GM12874 (cell line): ENCODE data around the gene SPANXB1.
"Not testable (repeated sequence)": the region's sequence is repeated elsewhere in the genome, so short reads cannot be mapped to it uniquely, and the experiment has no call there.

Experiments used
- TF ChIP-seq, protein P1 (sequence below): IDR thresholded peaks from 2 replicates; pipeline ENCODE4 v1.5.1; 2011; ENCODE audit warnings: low read depth, mild to moderate bottlenecking, control low read depth, low read length, moderate library complexity; ENCODE audit not compliant: insufficient read depth

Gene SPANXB1, protein sequence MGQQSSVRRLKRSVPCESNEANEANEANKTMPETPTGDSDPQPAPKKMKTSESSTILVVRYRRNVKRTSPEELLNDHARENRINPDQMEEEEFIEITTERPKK

DNA sequence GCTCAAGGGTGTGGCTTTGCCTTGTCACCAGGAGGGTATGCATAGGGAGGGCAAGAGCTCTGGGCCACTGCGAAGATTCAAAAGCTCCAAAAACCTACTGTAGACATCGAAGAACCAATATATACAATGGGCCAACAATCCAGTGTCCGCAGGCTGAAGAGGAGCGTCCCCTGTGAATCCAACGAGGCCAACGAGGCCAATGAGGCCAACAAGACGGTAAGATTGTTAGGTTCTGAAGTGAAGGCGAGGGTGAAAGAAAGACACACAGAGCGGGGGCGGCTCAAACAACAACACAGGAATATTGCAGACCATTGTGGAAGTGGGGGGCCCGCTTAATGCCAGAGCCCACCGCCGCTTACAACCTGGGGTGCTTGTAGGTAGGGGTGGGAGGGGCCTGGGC lies at the start of gene SPANXB1:
TSS of gene SPANXB1 (plus strand) at position 27 of the 400 bp plus-strand sequence. CDS start at position 127, 100 bp downstream.
- TF ChIP-seq, protein P1, sequence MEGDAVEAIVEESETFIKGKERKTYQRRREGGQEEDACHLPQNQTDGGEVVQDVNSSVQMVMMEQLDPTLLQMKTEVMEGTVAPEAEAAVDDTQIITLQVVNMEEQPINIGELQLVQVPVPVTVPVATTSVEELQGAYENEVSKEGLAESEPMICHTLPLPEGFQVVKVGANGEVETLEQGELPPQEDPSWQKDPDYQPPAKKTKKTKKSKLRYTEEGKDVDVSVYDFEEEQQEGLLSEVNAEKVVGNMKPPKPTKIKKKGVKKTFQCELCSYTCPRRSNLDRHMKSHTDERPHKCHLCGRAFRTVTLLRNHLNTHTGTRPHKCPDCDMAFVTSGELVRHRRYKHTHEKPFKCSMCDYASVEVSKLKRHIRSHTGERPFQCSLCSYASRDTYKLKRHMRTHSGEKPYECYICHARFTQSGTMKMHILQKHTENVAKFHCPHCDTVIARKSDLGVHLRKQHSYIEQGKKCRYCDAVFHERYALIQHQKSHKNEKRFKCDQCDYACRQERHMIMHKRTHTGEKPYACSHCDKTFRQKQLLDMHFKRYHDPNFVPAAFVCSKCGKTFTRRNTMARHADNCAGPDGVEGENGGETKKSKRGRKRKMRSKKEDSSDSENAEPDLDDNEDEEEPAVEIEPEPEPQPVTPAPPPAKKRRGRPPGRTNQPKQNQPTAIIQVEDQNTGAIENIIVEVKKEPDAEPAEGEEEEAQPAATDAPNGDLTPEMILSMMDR = not testable (repeated sequence)

DNA sequence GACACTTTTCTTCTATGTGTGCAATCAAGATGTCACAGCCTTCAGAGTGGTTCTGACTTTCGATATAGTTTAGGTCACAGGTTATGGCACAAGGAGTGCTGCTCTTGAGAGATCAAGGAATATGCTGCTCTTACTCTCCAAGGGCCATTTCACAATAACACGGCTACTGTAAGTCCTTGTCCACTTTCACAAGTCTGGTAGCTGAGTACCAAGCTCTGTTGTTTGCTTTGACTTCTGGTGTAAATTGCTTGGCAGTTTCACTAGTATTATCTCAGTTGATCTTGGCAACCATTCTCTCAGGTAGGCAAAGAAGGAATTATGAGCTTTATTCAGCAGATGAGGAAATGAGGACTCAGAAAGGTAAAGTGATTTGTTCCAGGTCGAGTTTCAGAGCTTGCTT lies 35.4 kb upstream of the SPANXB1 start:
- TF ChIP-seq, protein P1 = no peak

DNA sequence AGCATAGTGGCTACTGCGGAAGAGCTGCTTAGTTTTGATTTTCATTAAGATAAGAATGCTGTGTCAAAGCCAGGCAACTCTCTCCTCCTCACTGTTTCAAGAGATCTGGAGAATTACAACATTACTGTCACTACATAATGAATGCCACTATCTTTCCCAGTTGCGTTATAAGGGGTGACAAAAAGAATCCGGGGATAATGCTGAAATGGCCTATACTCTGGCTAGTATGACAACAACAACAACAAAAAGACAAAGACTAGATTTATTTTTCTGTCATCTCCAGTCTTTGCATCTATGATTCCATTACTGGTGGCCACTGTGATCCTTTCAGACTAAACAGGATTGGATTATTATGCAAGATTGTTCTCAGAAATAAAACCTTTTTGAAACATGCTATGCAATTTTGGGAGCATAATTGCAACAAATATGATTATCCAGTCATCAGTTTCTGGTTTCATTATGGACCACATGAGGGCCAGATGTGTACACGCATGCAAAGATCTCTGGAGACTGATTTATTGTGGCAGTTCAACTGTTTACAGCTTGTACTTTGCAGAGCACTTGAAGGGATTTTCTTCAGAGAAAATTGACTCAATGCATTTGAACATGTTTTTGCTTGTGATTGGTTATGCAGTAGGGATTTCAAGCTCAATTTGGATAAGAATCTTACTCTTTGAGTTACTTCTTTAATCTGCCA lies 31.1 kb upstream of the SPANXB1 start:
- TF ChIP-seq, protein P1 = no peak

DNA sequence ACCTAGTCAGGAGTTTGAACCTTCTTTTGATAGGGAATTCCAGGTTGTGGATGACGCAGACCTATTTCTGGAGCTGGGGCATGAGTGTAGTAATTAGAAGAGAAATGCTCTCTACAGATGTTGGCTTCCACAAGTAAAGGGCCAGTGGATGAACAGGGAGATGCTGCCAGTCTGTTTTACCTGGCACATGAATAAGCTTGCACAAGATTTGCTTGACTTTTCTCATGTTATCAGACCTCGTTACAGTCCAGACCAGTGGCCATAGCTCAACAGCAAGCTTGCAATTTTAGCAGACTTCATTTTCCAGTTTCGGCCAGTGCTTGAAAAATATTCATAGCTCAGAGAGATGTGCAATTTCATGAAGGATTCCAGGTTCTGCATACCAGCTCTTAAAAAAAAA lies 26.9 kb upstream of the SPANXB1 start:
- TF ChIP-seq, protein P1 = no peak

DNA sequence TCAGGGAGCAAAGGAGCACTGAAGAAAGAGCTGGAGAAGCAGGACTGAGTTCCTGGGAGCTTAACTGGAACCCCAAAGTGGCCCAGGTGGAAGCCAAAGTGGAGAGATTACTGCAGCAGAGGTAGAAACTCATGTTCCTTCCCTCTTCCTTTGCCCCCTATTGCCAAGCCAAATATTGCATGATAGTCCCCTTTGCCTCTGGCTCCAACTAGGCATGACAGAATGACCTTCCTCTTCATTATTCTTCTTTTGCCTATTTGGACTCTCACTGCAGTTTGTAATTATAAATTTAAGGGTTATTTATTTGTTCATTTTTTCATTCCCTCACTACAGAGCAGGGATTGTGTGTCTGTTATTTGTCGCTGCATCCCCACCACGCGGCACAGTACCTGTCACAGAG lies 22.1 kb upstream of the SPANXB1 start:
- TF ChIP-seq, protein P1 = no peak

DNA sequence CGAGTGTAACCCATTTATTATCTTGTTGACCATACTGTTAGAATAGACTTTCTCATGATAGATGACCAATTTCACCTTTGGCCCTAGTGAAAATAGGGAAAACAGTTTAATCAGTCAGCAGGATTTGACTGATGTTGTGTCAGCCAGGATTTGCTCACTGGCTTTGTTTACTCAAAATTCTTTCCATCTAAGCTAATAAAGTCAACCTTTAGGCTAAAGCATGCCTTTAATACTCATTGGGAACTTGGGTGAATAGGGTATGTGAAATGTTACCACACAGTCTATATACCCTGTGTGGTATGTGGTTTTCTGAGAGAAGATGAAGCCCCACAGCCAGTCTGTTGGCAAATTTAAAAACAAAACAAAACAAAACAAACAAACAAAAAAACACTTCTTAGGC lies 18.7 kb upstream of the SPANXB1 start:
- TF ChIP-seq, protein P1 = no peak
